Gastroesophageal sphincter (tissue), 3 donors: ENCODE results near the gene MRFAP1L1.

ENCODE experiments used
- POLR2A ChIP-seq, 2 donors: fragments of 450-650 bp; IDR thresholded peaks; one replicate each; pipeline ENCODE4 v1.6.1; 2017; ENCODE audit warnings: antibody characterized with exemption in 2 of 2, mild to moderate bottlenecking in 2 of 2, moderate library complexity in 1 of 2
- TF ChIP-seq, protein P1 (sequence below), 4 experiments: fragments of 200-600 bp in 2 of 4; fragments of 450-650 bp in 2 of 4; sonication (generic) in 1 of 4; IDR thresholded peaks; one replicate each; pipeline ENCODE4 v1.5.1; 2017 to 2019; ENCODE audit warnings: antibody characterized with exemption in 4 of 4, mild to moderate bottlenecking in 2 of 4, moderate library complexity in 2 of 4

DNA sequence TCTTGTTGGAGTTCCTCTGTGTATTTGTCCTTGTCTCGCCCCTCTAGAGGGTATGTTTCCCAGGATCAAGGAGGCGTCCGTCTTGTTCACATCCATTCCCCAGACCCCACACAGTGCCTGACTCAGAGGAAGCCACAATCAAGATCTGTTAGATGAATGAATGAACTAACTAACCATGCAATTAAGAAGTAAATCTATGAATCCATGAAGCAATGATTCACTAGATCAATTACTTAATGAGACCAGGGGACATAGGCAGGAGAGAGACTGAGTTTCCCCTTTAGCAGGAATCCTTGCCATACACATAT is 18.2 kb upstream of the MRFAP1L1 start:
- TF ChIP-seq, protein P1, sequence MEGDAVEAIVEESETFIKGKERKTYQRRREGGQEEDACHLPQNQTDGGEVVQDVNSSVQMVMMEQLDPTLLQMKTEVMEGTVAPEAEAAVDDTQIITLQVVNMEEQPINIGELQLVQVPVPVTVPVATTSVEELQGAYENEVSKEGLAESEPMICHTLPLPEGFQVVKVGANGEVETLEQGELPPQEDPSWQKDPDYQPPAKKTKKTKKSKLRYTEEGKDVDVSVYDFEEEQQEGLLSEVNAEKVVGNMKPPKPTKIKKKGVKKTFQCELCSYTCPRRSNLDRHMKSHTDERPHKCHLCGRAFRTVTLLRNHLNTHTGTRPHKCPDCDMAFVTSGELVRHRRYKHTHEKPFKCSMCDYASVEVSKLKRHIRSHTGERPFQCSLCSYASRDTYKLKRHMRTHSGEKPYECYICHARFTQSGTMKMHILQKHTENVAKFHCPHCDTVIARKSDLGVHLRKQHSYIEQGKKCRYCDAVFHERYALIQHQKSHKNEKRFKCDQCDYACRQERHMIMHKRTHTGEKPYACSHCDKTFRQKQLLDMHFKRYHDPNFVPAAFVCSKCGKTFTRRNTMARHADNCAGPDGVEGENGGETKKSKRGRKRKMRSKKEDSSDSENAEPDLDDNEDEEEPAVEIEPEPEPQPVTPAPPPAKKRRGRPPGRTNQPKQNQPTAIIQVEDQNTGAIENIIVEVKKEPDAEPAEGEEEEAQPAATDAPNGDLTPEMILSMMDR (IDR thresholded peaks at IDR 0.05), result no peak
- TF ChIP-seq POLR2A (IDR thresholded peaks at IDR 0.05), result no peak
